Upper lobe of left lung (tissue), 4 donors: Measurements from ENCODE around the gene PPP1R3G.

Experiments
- EP300 ChIP-seq, 4 donors: sonication (generic); formaldehyde crosslinking; IDR thresholded peaks; one replicate each; pipeline ENCODE4 v1.5.1; 2017; ENCODE audit warnings: antibody characterized with exemption in 4 of 4, control low read depth in 2 of 4
- POLR2A ChIP-seq, 4 donors: fragments of 450-650 bp; IDR thresholded peaks; one replicate each; pipeline ENCODE4 v1.5.1; 2016 to 2017; ENCODE audit warnings: antibody characterized with exemption in 4 of 4, mild to moderate bottlenecking in 2 of 4
- TF ChIP-seq, protein P1 (sequence below), 6 experiments: fragments of 450-650 bp in 4 of 6; fragments of 200-600 bp in 2 of 6; sonication (generic) in 2 of 6; IDR thresholded peaks; one replicate each; pipeline ENCODE4 v1.5.1; 2016 to 2019; ENCODE audit warnings: antibody characterized with exemption in 6 of 6

DNA sequence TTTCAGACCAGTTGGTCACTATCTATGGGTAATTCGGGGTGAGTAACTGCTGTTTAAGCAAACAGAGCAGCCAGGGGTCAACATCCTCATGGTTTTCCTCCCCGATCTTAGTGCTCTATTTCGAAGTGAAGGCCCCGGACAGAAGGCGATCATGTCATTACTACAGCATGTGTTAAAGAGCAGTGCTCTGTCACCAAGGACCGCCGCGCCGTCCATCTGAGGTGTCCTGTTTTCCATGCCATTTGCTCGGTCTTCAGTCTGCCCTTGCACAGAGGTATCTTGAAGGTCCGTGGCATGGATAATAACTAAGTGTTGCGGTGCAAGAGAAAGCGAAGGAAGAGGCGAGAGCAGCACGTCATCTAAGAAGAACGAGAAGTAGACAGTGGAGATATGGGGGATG is 25.1 kb downstream of the PPP1R3G start:
- TF ChIP-seq POLR2A (IDR thresholded peaks at IDR 0.05) (no peak), EP300 (IDR thresholded peaks at IDR 0.05) (no peak)
- TF ChIP-seq, protein P1, sequence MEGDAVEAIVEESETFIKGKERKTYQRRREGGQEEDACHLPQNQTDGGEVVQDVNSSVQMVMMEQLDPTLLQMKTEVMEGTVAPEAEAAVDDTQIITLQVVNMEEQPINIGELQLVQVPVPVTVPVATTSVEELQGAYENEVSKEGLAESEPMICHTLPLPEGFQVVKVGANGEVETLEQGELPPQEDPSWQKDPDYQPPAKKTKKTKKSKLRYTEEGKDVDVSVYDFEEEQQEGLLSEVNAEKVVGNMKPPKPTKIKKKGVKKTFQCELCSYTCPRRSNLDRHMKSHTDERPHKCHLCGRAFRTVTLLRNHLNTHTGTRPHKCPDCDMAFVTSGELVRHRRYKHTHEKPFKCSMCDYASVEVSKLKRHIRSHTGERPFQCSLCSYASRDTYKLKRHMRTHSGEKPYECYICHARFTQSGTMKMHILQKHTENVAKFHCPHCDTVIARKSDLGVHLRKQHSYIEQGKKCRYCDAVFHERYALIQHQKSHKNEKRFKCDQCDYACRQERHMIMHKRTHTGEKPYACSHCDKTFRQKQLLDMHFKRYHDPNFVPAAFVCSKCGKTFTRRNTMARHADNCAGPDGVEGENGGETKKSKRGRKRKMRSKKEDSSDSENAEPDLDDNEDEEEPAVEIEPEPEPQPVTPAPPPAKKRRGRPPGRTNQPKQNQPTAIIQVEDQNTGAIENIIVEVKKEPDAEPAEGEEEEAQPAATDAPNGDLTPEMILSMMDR (IDR thresholded peaks at IDR 0.05) = no peak
